Activated gamma-delta T cell treated with Interleukin-2 at 50 U/mL for 16 hours (primary cell): ENCODE results near the gene F2.

Source experiments
- DNase-seq: peaks from one replicate; pipeline ENCODE4 v3.0.0-alpha.2; 2020

F2 gene

DNA sequence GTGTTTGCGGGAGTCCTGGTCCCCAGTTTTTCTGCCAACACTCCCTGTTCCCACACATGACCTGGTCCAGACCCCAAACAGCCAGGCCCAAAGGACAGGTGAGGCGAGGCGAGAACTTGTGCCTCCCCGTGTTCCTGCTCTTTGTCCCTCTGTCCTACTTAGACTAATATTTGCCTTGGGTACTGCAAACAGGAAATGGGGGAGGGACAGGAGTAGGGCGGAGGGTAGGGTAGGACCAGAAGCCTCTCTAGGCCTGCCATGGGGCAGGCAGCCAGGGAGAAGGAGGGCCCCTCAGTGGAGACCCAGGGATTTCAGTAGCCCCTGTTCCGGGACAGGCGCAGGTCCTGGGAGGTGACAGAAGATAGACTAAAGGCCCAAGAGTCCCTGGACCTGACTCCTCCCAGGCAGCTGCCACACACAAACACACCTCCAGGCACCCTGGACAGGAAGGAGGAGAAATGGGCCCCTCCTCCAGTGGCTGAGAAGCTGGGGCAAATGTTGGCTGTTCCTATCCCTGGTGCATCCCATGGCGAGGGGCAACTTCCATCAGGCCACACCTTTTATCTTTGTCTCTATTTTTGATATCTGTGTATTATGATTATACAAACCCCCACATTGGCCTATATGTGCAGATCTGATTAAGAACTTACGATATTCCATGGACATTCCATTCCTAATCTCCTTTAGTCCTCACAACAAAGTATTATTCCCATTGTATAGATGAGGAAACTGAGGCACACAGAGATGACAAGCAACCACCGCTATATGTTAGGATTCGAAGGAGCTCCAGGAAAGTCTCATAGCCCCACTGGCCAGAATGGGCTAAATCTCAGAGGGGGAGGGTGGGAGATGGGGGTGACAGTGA, 626 bp upstream of the F2 start:
- DNase-seq = no peak

GRCh38 chr11:46719543-46720218, 668 bp downstream of the F2 start:
- no peak for DNase-seq

DNA sequence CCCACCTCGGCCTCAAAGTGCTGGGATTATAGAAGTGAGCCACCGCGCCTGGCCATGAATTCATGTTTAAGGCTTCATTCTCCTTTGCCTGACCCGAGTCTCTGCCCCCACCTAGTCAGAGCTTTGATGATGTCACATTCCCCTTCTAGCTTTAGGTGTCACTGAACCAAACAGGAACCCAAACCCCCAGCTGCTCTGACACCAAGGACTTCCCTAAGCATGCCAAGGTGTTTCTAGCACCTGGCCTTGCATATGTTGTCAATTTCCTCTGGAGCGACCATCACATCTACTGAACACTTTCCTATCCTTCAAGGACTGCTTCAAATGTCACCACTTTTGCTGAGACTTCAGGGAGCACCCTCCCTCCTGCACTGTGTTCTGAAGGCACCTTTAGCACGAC, 2.3 kb downstream of the F2 start:
- no peak for DNase-seq

DNA sequence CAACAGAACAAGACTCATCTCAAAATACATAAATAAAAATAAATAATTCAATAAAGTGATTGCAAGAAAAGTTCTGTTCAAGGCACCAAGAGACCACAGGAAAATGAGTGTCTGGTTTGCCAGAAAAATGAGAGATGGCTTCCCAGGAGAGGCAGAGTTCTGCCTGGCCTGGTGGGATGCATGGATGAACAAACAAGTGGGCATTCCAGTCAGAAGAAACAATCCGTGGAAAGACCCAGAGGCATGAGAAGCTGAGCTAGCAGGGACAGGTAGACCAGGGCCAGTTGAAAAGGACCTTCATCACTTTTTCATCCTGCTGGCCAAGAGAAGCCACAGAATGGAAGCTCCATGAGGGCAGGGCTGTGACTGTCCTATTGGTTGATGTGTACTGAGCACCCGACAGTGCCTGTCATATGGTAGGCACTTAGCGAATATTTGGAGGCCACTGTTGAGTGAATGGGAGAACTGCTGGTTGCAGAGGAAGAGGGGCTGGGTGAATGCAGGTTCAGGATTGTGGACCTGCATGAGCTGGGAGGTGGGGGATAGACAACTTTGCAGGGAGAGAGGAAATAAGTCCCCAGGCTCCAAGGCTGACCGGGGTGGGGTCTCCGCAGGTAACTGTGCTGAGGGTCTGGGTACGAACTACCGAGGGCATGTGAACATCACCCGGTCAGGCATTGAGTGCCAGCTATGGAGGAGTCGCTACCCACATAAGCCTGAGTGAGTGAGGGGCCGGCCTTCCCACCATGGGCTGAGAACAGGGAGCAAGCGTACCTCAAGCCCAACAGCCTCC, 3.7 kb downstream of the F2 start:
- DNase-seq = no peak

GRCh38 chr11:46723359-46723680, 4.3 kb downstream of the F2 start:
- no peak for DNase-seq

- DNase-seq = no peak
These were observed 5.1 kb downstream of the F2 start for GRCh38 chr11:46724088-46724487.

DNA sequence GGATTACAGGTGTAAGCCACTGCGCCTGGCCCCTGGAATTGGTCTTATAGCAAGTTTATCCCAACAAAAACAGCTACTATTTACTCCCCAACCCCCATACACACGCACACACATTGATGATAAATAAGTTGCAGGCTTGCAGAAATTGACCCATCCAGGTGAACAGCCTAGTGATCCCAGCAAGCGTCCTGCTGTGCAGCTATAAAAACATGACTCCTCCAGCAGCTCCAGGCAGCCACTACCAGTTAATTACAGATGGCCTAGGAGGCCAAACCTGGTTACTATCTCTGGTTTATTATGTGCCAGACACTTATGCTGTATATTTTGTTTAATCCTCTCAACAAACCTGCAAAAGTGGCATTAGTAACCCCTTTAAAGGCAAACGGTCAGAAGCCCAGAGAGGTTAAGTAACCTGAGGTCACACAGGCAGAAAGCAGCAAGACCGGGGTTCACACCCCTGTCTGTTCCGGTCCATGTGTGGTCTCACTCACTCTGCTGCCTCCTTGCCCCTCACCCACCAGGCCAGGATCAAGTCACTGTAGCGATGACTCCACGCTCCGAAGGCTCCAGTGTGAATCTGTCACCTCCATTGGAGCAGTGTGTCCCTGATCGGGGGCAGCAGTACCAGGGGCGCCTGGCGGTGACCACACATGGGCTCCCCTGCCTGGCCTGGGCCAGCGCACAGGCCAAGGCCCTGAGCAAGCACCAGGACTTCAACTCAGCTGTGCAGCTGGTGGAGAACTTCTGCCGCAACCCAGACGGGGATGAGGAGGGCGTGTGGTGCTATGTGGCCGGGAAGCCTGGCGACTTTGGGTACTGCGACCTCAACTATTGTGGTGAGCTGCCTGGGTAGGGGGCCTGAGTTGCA, 6.6 kb downstream of the F2 start:
- DNase-seq = no peak

DNA sequence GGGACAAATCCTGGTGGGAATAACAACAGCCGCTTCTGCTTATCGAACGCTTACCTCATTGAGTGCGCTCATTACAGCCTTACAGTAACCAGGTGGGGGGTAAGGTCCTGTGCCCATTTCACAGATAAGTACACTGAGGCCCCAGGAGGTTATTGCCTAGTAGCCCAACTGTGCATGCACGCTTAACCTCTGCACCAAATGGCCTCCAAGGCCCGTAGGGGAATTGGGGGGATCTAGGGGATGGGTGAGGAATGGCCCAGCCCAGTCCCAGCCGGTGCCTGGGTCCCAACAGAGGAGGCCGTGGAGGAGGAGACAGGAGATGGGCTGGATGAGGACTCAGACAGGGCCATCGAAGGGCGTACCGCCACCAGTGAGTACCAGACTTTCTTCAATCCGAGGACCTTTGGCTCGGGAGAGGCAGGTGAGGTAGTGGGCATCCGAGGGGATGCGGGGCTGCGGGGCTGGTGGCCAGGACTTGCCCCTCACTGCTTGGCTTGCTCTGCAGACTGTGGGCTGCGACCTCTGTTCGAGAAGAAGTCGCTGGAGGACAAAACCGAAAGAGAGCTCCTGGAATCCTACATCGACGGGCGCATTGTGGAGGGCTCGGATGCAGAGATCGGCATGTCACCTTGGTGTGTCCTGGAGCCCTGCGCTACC, 7.3 kb downstream of the F2 start:
- DNase-seq = no peak

- no peak for DNase-seq
These were observed 9.1 kb downstream of the F2 start for GRCh38 chr11:46727952-46728658.

GRCh38 chr11:46728659-46729040, 9.6 kb downstream of the F2 start:
- no peak for DNase-seq

DNA sequence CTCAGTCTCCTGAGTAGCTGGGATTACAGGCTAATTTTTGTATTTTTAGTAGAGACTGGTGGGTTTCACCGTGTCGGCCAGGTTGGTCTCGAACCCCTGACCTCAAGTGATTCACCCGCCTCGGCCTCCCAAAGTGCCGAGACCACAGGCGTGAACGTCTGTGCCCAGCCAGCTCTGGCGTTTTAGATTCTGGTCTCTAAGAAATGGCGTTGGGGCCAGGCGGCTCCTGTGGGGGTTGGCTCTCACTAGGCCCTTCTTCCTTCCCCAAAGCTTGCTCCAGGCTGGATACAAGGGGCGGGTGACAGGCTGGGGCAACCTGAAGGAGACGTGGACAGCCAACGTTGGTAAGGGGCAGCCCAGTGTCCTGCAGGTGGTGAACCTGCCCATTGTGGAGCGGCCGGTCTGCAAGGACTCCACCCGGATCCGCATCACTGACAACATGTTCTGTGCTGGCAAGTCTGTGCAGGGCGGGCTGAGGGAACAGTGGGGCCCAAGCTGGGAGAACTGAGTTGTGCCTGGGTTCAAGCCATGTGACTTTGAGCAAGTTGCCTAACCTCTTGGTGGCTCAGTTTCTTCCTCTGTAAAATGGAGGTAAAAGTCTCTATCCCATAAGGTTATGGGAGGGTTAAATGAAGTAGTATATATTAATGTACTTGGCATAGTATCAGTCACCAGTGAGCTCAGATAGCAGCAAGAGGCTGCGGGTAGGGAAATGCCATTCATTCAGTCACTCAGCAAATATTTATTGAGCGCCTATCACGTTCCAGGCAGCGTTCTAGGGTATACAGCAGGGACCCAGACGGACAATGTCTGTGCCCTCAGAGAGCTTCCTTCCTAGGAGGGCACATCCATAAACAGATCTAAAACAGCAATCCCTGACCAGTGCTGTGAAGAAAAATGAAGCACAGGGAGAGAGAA, 10.4 kb downstream of the F2 start:
- no peak for DNase-seq

- DNase-seq = no peak
These were observed 12.5 kb downstream of the F2 start for GRCh38 chr11:46731545-46731944.

- DNase-seq = no peak
These were observed 14.2 kb downstream of the F2 start for GRCh38 chr11:46733234-46733633.

GRCh38 chr11:46736146-46736545, 17.1 kb downstream of the F2 start:
- DNase-seq = no peak

DNA sequence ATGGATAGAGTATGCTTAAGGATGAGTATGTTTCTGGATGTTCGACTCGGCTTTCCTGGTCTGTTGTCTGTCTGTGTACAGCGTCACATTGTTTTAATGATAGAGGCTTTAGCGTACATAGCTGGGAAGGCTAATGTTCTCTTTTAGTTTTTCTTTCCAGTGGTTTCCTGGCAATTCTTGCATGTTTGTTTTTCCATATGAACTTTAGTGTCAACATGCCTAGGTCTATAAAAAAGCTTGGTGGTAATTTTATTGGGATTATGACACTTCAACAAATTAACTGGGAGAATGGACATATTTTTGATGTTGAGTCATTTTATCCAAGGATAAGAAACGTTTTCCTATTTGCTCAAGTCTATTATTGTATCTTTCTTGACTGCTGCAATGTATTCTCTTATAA, 17.6 kb downstream of the F2 start:
- DNase-seq = no peak

- no peak for DNase-seq
These were observed 18.7 kb downstream of the F2 start for GRCh38 chr11:46737699-46738098.

DNA sequence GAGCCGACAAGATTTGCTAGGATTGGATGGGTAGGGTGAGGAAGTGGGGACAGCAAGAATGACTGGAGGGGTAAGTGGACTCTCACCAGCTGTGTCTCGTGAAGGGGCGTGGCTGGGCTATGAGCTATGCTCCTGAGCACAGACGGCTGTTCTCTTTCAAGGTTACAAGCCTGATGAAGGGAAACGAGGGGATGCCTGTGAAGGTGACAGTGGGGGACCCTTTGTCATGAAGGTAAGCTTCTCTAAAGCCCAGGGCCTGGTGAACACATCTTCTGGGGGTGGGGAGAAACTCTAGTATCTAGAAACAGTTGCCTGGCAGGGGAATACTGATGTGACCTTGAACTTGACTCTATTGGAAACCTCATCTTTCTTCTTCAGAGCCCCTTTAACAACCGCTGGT, 19.9 kb downstream of the F2 start:
- no peak for DNase-seq

- DNase-seq = no peak
These were observed 22.8 kb downstream of the F2 start for GRCh38 chr11:46741600-46742484.

DNA sequence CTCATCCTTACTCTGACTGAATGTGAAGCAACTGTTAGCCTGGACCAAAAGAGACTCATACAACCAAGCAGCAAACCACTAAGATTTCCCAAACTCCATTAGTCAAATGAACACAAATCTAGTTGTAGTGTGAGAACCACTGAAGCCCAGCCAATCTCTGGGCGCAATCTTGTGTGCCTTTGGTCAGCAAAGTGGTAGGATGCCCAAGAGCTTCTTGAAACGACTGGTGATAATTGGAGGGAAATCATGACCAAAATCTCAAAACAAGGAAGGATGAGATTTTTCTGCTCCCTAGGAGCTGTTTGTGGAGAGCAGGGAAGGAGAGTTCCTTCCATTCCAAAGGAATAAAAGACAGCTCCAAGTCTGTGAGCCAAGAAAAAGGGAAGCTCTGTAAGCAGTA, 24.0 kb downstream of the F2 start:
- DNase-seq = no peak
